IPS-15b (cell line): Measurements from ENCODE around the gene OR2T2.
"Not testable (repeated sequence)": the region's sequence is repeated elsewhere in the genome, so short reads cannot be mapped to it uniquely, and the experiment has no call there.

Experiments
- H3K27me3 ChIP-seq: one replicate; pipeline ENCODE4 v1.6.1; 2013; ENCODE audit warnings: low read length; ENCODE audit not compliant: control insufficient read depth, insufficient read depth
- H3K36me3 ChIP-seq: one replicate; pipeline ENCODE4 v1.6.1; 2013; ENCODE audit warnings: low read length; ENCODE audit not compliant: control insufficient read depth, insufficient read depth
- H3K4me1 ChIP-seq: one replicate; pipeline ENCODE4 v1.6.1; 2013; ENCODE audit warnings: mild to moderate bottlenecking, low read length; ENCODE audit not compliant: control insufficient read depth, insufficient read depth
- H3K4me3 ChIP-seq: one replicate; pipeline ENCODE4 v1.5.1; 2013; ENCODE audit warnings: low read depth, low read length
- H3K9ac ChIP-seq: one replicate; pipeline ENCODE4 v1.6.1; 2013; ENCODE audit warnings: low read depth, mild to moderate bottlenecking, low read length
- H3K9me3 ChIP-seq: one replicate; pipeline ENCODE4 v1.6.1; 2013; ENCODE audit warnings: mild to moderate bottlenecking, low read length; ENCODE audit not compliant: control insufficient read depth, insufficient read depth

OR2T2 gene

GRCh38 chr1:248455045-248455444, 9.6 kb downstream of the OR2T2 start:
- not testable (repeated sequence) for H3K9ac ChIP-seq, H3K27me3 ChIP-seq, H3K9me3 ChIP-seq, H3K36me3 ChIP-seq, H3K4me1 ChIP-seq, H3K4me3 ChIP-seq

DNA sequence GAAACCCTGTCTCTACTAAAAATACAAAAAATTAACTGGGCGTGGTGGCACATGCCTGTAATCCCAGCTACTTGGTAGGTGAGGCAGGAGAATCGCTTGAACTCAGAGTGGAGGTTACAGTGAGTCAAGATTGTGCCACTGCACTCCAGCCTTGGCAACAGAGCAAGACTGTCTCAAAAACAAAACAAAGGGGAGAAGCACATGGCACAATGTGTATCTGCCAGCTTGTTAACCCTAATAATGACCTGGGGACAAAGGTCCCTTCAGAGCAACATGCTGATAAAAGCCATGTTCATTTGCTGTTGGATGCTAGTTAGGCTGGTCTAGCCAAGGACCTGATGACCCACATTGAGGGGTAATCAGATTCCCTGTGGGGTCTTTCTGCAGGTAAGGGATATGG, 11.2 kb downstream of the OR2T2 start:
- H3K9me3 ChIP-seq, H3K36me3 ChIP-seq, H3K9ac ChIP-seq, H3K4me1 ChIP-seq, H3K27me3 ChIP-seq, H3K4me3 ChIP-seq: not testable (repeated sequence)

DNA sequence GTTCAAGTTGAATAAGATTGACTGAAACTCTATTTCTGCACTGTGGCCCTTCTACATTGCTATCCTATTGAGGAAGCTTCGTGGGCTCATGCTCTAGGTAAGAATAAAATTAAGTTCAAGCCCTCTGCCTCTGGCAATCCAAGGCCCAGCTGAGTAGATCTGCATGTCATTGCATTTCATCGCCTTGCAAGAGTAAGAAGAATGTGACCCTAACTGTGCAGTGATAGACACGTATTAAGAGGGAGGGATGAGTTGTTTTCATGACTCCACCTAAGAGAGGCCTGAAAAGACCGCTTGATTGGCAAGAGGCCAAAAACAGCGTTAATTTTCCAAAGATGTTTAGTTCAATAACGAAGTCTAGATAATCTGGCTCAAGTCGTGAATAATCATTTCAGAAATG, 13.7 kb downstream of the OR2T2 start:
- not testable (repeated sequence) for H3K4me1 ChIP-seq, H3K9ac ChIP-seq

DNA sequence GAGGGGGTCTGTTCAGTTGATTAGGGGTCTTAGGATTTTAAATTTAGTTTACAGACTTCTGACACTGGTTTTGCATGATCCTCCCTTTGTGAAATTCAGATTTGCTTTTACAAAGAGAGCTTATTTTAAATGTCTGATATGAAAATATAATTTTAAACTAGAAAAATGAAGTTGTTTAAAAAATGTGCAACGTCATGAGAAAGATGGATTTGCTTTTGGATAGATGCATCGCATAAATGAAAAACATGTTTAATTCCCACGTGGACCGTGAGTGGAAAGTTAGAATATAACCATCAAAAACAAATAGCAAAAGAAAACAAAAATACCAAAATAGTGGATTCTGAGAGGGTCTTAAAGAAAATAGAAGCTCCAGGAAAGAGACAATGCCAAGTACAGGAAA, 25.7 kb downstream of the OR2T2 start:
- H3K9ac ChIP-seq, result no peak overlapping the region
- no peak overlapping the region for H3K4me3 ChIP-seq
- no peaks in the 10 kb centered on the region for H3K4me1 ChIP-seq
- peaks cover 11% of the 10 kb centered on the region for H3K9me3 ChIP-seq
- no peaks in the 10 kb centered on the region for H3K36me3 ChIP-seq
- no peaks in the 10 kb centered on the region for H3K27me3 ChIP-seq

More for the DNA sequence above, 13.7 kb downstream of the OR2T2 start:
- H3K36me3 ChIP-seq, H3K9me3 ChIP-seq, H3K4me3 ChIP-seq, H3K27me3 ChIP-seq: not testable (repeated sequence)

GRCh38 chr1:248472111-248472510, 26.7 kb downstream of the OR2T2 start:
- not testable (repeated sequence) for H3K4me1 ChIP-seq, H3K36me3 ChIP-seq, H3K4me3 ChIP-seq, H3K27me3 ChIP-seq, H3K9ac ChIP-seq, H3K9me3 ChIP-seq

DNA sequence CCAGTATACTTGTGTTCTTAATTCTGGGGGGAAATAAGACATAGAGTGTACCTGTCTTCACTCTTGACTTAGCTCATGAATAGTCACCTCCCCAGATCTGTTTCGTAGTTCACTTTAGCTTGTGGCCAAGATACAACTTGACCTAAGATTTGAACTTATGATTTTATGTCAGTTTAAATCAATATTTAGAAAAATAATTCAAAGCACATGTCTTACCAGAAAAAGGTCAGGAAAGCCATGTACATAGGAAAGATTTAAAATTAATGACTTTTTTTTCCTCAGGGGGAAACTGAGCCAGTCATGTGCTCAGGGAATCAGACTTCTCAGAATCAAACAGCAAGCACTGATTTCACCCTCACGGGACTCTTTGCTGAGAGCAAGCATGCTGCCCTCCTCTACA, 27.6 kb downstream of the OR2T2 start, which contains the start of gene OR2T3:
OR2T3 (plus strand) TSS at position 301 of the 400 bp plus-strand sequence; CDS start at position 301, 0 bp downstream.
- not testable (repeated sequence) for H3K9me3 ChIP-seq, H3K36me3 ChIP-seq, H3K27me3 ChIP-seq

GRCh38 chr1:248475660-248476059, 30.2 kb downstream of the OR2T2 start:
- not testable (repeated sequence) for H3K4me1 ChIP-seq, H3K9me3 ChIP-seq, H3K36me3 ChIP-seq, H3K4me3 ChIP-seq, H3K9ac ChIP-seq, H3K27me3 ChIP-seq

More for the DNA sequence above, 27.6 kb downstream of the OR2T2 start, which contains the start of gene OR2T3:
- not testable (repeated sequence) for H3K4me1 ChIP-seq, H3K9ac ChIP-seq, H3K4me3 ChIP-seq

DNA sequence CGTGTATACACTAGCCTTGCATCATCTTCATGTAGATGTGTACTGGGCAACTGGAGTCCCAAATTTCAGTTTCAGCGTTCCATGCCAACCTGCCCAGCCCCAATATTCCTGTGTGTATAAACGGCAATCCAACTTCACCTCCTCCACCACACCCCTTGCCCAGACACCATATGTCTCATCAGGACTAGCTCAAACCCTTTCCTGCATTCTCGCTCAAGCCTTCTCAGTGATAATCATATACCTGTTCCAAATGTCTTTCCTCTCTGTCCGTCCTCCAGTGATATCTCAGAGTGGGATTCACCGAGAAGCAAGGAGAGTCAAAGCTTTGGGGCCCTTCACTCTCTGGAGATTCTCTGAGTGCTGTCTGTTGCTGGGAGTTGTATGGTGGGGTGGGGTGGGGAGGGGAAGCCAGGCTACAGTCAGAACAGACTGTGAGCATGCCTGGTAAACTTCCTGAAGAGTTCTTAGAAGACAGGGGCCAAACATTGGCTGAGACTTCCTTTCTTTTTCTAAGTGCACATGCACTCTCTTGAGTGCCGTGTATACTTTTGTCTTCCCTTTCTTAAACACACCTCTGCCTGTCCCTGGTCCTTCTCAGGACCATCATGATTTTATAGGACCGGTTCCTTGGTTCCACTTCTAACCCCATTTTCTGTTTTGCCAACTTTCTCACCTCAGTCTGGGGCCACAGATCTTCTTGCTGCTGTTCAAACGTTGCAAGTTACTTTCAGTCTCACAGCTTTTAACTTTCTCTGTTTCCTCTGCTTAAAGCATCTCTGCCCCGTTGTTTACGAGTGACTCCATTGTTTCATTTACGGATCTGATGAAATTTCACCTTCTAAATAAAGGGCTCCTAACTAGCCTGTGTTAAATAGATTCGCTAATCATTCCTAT, 36.5 kb downstream of the OR2T2 start:
- not testable (repeated sequence) for H3K4me3 ChIP-seq, H3K36me3 ChIP-seq, H3K27me3 ChIP-seq, H3K9me3 ChIP-seq, H3K9ac ChIP-seq, H3K4me1 ChIP-seq

GRCh38 chr1:248488289-248488688, 42.9 kb downstream of the OR2T2 start, which contains the start of gene OR2T5:
OR2T5 (plus strand) TSS chr1:248488589; CDS start chr1:248488589, 0 bp downstream.
- H3K9ac ChIP-seq, H3K4me3 ChIP-seq, H3K9me3 ChIP-seq, H3K36me3 ChIP-seq, H3K27me3 ChIP-seq, H3K4me1 ChIP-seq: not testable (repeated sequence)

DNA sequence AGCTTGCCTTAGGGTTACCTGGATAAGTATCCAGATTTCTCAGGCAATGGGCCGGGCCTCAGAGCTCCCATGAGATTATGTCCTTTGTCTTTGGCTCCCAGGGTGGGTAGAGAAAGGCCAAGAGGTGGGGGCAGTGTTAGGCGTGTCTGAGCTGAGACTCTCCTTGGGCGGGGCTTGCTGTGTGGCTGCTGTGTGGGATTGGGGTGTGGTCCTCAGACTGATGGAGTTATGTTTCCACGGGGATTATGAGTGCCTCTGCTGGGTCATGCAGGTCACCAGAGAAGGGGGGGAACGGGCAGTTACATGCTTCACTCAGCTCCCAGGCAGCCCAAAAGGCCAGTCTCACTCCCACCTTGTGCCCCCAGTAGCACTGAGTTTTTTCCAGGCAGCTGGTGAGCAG, 51.2 kb downstream of the OR2T2 start:
- H3K36me3 ChIP-seq, H3K9ac ChIP-seq, H3K4me3 ChIP-seq, H3K4me1 ChIP-seq, H3K9me3 ChIP-seq, H3K27me3 ChIP-seq: not testable (repeated sequence)

DNA sequence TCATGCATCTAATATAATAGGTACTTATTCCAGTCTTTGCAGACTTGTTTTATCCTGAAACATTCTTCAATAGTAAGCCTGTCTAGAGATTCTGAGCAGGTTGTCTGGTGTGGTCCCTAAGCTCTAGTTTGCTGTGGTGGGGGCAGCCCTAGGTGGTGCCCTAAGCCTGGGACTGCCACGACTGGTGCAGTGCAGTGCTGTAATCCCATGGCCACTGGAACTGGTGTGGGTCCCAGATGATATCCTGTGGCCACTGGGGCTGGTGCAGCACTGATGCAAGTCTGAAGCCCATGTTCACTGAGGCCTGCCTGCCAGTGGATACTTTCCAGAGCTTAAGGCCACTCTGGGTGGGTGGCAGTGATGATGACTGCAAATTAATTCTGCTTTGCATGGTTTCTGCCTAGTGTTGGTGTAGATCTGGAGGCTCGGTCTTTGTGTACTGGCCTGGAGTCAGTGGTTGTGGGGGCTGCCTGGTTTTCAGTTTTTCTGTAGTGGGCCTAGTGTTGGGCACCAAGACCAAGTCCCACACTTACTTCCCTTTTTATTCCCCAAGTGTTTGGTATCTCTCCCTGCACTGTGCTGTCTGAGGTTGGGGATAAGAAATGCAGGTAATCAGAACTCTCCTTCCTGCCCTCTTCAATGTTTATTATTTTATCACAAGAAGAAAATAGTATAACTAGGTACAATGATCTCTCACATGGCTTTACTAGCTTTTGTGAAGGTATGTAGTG, 55.0 kb downstream of the OR2T2 start:
- H3K9ac ChIP-seq, H3K27me3 ChIP-seq, H3K9me3 ChIP-seq, H3K4me3 ChIP-seq, H3K36me3 ChIP-seq, H3K4me1 ChIP-seq: not testable (repeated sequence)
